Upper lobe of left lung (tissue), 4 donors: ENCODE measurements around the gene HOXA10.
A peak's percentile ranks its signal among the peaks of the same experiment; 100 is the strongest.

ENCODE experiments used
- CTCF ChIP-seq, 6 experiments: fragments of 450-650 bp in 4 of 6; fragments of 200-600 bp in 2 of 6; sonication (generic) in 2 of 6; IDR thresholded peaks; one replicate each; pipeline ENCODE4 v1.5.1; 2016 to 2019; ENCODE audit warnings: antibody characterized with exemption in 6 of 6
- POLR2A ChIP-seq, 4 donors: fragments of 450-650 bp; IDR thresholded peaks; one replicate each; pipeline ENCODE4 v1.5.1; 2016 to 2017; ENCODE audit warnings: antibody characterized with exemption in 4 of 4, mild to moderate bottlenecking in 2 of 4
- POLR2AphosphoS5 ChIP-seq, 2 donors: sonication (generic); formaldehyde crosslinking; IDR thresholded peaks; one replicate each; pipeline ENCODE4 v1.5.1; 2017; ENCODE audit warnings: antibody characterized with exemption in 2 of 2

GRCh38 chr7:27129729-27130539, 44.2 kb downstream of the HOXA10 start:
- peak in 5 of 6 experiments; percentile 26 to 59 (median 46) for TF ChIP-seq CTCF (IDR thresholded peaks at IDR 0.05)
- no peak for TF ChIP-seq POLR2A (IDR thresholded peaks at IDR 0.05)
- no peak for TF ChIP-seq POLR2AphosphoS5 (IDR thresholded peaks at IDR 0.05)
